ENCODE measurements around the gene GRID1. TPM values are rescaled to one million over a fixed set of nuclear protein-coding genes. Genes with fewer than 3 reads are reported as not detected.
"Not testable (repeated sequence)": the region's sequence is repeated elsewhere in the genome, so short reads cannot be mapped to it uniquely, and the experiment has no call there.

The GRID1 gene
- total RNA-seq, 1 donor from 2014 or later, result 3.0 TPM

DNA sequence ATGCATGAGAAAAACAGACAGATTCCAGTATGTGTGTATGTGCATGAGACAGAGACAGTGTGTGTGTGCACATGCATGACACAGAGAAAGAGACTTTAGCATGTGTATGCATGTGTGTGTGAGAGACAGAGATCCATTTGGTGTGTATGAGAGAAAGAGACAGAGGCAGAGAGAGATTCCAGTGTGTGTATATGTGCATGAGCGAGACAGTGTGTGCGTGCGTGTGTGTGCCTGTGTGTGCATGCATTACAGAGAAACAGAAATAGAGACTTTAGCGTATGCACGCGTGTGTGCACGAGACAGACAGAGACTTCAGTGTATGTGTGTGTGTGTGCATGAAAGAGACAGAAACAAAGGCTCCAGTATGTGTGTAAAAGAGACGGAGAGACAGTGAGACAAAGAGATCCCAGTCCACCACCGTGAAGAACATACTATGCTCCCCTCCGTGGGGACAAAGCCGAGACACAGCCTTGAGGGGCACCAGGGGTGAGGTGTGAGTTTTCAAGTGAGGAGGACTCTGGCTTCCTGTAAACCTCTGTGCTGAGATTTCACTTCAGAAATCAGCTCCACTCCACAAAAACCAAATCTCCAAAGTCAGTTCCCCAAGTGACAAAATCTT, 188.9 kb downstream of the GRID1 start:
- intact Hi-C loops (cut with DNase I), result no loop called here
- peak; percentile 51 for DNase-seq (ENCODE audit: low spot score)

DNA sequence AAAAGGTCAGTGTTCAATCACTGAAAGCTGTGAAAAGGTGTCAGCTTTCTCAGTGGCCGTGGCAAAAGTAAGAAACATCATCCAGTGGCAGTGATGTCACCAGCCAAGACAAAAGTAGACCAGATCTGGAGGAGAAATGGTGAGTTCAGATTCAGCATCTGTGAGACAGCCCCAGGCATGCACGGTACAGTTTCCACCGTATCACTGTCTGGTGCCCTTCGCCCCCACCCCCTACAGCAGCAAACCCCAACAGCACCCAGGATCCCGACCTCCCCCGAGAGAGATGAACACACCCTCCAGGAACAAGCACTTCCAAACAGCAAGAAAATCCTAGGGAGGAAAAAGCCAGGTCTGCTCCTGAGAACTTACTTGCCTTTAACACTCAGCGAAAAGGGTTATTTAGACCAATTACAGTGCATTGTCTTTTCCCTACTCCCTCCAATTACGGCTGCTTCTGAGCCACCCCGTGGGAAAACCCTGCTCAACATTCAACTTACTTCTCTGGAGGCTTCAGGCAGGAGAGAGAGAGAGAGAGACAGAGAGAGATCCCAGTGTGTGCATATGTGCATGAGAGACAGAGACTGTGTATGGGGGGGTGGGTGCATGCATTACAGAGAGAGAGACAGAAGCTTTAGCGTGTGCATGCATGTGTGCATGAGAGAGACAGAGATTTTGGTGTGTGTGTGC, 189.6 kb downstream of the GRID1 start:
- DNase-seq (ENCODE audit: low spot score), result peak; percentile 58
- intact Hi-C loops (cut with DNase I), result no loop called here

DNA sequence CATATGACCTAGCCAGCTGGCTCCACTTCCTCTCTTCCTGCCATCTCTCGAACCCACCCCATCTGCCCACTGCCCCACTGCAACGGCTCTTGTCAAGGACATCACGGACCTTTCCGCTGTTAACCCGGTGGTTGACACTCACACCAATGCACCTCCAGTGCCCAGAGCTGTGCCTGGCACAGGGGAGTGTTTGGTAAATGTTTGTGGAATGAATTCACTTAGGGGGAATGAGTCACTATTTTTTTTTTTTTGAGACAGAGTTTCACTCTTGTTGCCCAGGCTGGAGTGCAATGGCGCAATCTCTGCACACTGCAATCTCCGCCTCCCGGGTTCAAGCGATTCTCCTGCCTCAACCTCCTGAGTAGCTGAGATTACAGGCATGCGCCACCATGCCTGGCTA, 191.1 kb downstream of the GRID1 start:
- intact Hi-C loops (cut with DNase I), result not testable (repeated sequence)

DNA sequence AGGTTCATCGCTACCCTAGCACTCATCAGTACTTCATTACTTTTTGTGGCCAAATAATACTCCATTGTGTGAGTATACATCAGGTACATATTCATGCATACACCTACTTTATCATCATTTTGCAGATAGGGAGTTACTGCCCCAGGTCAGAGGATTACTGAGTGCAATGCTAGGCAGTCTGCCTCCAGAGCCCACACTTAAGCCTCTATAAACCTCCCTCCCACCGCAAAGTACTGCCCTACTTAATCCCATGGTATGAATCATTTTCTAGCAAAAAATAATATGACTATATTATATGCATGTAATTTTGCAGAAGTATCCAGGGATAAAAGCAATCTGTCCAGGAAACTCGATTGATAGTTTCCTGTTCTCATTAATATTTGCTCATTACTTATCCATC, 194.3 kb downstream of the GRID1 start:
- DNase-seq (ENCODE audit: low spot score), result no peak
- intact Hi-C loops (cut with DNase I), result no loop called here

More for the DNA sequence above, 191.1 kb downstream of the GRID1 start:
- peak; percentile 24 for DNase-seq (ENCODE audit: low spot score)

DNA sequence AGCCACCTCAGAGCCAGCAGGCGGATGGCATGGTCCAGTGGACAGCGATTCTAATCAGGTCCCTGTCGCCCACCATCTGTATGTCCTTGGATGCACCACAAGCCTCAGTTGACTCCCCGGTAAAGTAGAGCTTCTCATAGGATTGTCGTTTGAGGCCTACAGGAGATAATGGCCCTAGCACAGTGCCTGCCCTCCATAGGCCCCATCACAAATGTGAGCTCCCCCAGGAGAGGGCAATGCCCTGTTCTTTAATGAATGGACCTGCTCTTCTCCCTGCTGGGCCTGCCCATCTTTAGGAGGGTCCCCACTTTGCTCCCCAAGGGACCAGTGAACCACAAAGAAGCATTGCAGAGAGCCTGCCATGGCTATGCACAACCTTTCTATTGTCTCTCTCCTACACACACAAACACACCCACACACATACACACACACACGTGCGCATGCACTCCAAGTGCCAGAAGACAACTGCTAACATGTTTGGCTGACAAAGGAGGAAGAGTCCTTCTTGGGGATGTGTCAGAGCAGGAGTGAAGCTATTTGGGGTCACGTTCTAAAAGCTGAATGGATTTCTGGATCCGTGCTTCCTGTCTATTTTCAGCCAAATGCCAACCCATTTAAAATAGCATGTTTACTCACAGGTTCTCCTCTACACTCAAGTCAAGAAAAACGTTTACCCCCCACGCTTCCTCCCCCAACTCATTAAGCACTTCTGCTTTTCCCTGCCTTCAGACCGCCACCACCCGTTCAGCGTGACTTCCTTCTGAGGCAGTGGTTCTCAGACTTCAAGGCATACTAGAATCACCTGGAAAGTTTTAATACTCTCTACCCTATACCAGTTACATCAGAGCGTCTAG, 196.1 kb downstream of the GRID1 start:
- peak; percentile 72 for DNase-seq (ENCODE audit: low spot score)
- intact Hi-C loops (cut with DNase I), result no loop called here

- intact Hi-C loops (cut with DNase I), result no loop called here
These were observed 196.9 kb downstream of the GRID1 start for GRCh38 chr10:86169506-86170254.

GRCh38 chr10:86169066-86169465, 197.5 kb downstream of the GRID1 start:
- DNase-seq (ENCODE audit: low spot score), result peak; percentile 46
- intact Hi-C loops (cut with DNase I), result no loop called here

More at GRCh38 chr10:86169506-86170254, 196.9 kb downstream of the GRID1 start:
- DNase-seq (ENCODE audit: low spot score), result peak; percentile 70

DNA sequence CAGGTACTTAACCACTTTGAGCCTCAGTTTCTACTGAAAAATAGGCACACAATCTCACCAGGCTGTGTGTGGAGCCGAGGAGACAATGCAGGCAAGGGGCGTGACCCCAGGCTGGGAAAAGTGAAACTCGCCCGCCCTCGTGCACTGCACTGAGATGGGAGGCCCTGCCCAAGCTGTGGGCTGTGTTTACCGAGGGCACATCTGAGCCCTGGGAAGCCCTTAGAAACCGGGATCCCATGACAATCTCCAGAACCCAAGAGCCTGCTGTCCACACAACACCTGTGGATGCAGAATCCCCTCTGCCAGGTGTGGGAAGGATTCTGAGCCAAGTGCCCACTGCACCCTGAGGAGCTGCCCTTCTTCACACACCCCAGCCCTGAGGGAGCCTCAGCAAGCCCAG, 198.3 kb downstream of the GRID1 start:
- intact Hi-C loops (cut with DNase I), result no loop called here
- DNase-seq (ENCODE audit: low spot score), result peak; percentile 63

DNA sequence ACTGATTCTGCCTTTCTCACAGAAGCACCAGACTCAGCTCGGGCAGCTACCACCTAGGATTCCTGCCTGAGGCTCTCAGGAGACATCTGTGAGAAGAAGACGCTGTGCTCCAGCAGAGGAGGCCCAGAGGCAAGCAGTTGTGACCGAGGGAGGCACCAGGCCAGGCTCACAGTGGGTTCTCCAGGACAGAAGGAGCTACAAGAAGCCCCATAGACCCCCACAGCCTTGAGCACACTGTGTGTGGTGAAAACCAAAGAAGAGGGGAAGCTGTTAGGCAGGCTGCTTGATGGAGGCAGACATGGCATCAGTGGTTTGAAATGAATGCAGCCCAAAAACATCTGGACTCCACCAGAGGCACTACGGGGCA, 198.8 kb downstream of the GRID1 start:
- intact Hi-C loops (cut with DNase I), result no loop called here
- DNase-seq (ENCODE audit: low spot score), result peak; percentile 63

- DNase-seq (ENCODE audit: low spot score), result peak; percentile 41
- intact Hi-C loops (cut with DNase I), result no loop called here
These were observed 199.4 kb downstream of the GRID1 start for GRCh38 chr10:86167121-86167761.

DNA sequence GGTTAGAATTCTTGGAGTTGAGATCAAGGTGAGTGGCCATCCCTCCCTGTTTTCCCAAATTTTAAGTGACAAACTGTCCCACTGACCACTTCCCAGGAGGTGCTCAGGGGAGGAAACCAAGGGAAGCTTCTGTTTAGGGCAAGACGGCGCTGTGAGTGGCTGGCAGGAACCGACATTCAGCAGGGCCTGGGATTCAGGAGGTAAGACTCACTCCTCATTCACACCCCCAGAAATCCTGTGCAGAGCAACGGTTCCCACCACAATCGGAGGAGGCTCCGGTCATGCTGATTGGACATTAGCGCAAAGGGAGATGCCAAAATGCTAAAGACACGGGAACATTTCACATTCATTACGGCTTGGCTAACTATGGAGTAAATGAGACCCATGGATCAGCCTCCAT, 200.9 kb downstream of the GRID1 start:
- DNase-seq (ENCODE audit: low spot score), result no peak
- intact Hi-C loops (cut with DNase I), result no loop called here

- intact Hi-C loops (cut with DNase I), result no loop called here
- DNase-seq (ENCODE audit: low spot score), result peak; percentile 57
These were observed 201.5 kb downstream of the GRID1 start for GRCh38 chr10:86164960-86165630.

GRCh38 chr10:86164174-86164774, 202.3 kb downstream of the GRID1 start:
- intact Hi-C loops (cut with DNase I), result no loop called here

GRCh38 chr10:86163522-86164173, 202.9 kb downstream of the GRID1 start:
- peak; percentile 56 for DNase-seq (ENCODE audit: low spot score)

More at GRCh38 chr10:86164174-86164774, 202.3 kb downstream of the GRID1 start:
- DNase-seq (ENCODE audit: low spot score), result peak; percentile 15

DNA sequence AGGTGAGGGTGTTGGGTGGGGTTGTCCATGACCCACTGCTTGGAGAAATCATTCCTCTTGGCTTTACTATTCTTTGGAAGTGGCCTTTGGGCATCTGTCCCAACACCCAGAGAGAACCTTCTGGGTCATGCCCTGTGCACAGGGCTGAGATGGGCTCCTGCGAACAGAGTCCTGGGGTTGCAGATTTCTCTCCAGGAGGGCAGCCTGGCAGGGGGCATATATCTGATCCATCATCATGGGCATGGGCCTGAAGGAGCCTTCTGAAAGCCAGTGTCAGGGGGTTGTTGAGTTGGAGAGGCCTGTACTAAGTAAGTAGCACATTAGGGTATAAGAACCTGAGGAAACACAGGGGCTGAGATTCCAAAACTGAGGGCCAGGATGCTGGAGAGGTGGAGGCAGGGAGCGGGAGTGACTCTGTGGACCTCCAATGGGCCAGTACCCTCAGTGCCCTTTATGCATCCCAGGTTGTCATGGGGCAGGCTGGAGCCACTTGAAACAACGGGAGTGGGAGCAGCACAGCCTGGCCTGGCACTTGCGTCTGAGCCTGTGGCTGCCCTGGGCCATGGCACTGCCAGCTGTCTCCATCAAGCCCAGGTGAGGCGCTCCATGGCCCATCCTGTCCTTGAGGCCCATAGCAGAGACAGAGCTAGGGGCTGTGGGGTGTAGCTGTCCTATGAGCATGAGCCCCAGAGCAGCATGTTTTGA, 203.7 kb downstream of the GRID1 start:
- intact Hi-C loops (cut with DNase I), result no loop called here
- peak; percentile 71 for DNase-seq (ENCODE audit: low spot score)

More at GRCh38 chr10:86163522-86164173, 202.9 kb downstream of the GRID1 start:
- intact Hi-C loops (cut with DNase I), result no loop called here

GRCh38 chr10:86162036-86162435, 204.6 kb downstream of the GRID1 start:
- intact Hi-C loops (cut with DNase I), result no loop called here
- peak; percentile 54 for DNase-seq (ENCODE audit: low spot score)

GRCh38 chr10:86160890-86161585, 205.6 kb downstream of the GRID1 start:
- intact Hi-C loops (cut with DNase I), result no loop called here
- peak; percentile 38 for DNase-seq (ENCODE audit: low spot score)
